ENCODE measurements around the gene TRIM33.

DNA sequence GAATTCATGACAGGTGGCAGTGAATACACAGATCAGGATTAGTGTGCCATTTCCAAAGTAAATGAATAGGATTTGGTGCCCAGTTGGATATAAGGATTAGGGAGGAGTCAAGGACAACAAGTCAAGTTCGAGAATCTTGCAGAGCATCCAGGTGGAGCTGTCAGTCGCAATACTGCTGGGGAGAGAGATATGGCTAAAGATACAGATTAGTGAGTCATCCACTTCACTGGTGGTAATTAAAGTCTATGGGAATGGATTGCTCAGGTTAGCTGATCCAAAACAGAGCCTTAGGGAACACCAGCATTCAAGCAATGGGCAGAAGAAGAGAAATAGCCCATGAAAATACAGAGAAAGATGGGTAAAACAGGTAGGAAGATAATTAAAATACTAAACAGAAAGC is 43.6 kb upstream of the TRIM33 start:
- TF ChIP-seq CTCF (conservative IDR thresholded peaks at IDR 0.05): no peak
- no peak for TF ChIP-seq ZFX (IDR thresholded peaks at IDR 0.05)
